ENCODE results near the gene RASGRF2. TPM values are rescaled to one million over a fixed set of nuclear protein-coding genes. Genes with fewer than 3 reads are reported as not detected.

RASGRF2 gene
- total and polyA plus RNA-seq, 2 donors: 3.1 to 5.0 TPM

- no peaks in the 10 kb centered on the region for H3K36me3 ChIP-seq (ENCODE audit: insufficient read depth)
- H3K4me3 ChIP-seq (ENCODE audit: low read depth, low read length): no peak overlapping the region
- H3K27ac ChIP-seq (ENCODE audit: low read depth): no peak overlapping the region
- DNase-seq (ENCODE audit: extremely low spot score): no peak
- H3K4me1 ChIP-seq (ENCODE audit: insufficient read depth): no peaks in the 10 kb centered on the region
- 90% methylated on average over 2 of the region's 2 CpGs for WGBS
Observed at GRCh38 chr5:81164476-81164875, 204.3 kb downstream of the RASGRF2 start.

GRCh38 chr5:81164936-81165335, 204.8 kb downstream of the RASGRF2 start:
- Histone ChIP-seq H3K36me3 (ENCODE audit: insufficient read depth) (no peaks in the 10 kb centered on the region), H3K4me1 (ENCODE audit: insufficient read depth) (no peaks in the 10 kb centered on the region), H3K4me3 (ENCODE audit: low read depth, low read length) (no peak overlapping the region), H3K27ac (ENCODE audit: low read depth) (no peak overlapping the region)
- WGBS: 92% methylated on average over 9 of the region's 9 CpGs
- DNase-seq (ENCODE audit: extremely low spot score): no peak

DNA sequence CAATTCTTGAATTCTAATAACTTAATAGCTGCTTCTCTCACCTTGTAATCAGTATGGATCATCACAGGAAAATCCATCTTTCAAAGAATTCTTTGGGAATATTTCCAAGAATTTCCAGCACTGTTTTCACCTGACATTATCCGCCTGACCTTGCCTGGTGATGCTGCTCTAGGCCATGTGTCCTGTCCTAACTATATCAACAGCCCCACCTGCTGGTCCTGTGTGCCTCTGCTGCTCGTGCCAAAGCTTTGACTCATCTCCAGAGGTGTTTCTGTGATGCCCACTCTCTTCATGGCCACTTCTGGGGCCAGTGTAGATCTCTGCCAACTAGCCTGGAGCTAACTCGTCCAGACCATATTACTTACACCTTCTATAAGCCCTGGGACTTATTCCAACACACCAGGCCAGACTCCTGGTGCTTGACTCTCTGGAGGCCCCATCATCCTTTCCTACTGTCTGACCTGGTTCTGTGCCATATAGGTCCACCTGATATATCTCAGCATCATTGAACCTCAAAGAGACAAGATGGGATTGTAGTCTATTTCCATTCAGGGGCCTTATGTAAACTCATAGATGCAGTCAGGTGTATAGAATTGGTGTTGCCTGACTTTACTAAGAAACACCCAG, 205.4 kb downstream of the RASGRF2 start:
- DNase-seq (ENCODE audit: extremely low spot score): no peak
- no peak overlapping the region for H3K4me3 ChIP-seq (ENCODE audit: low read depth, low read length)
- H3K27ac ChIP-seq (ENCODE audit: low read depth): no peak overlapping the region
- H3K4me1 ChIP-seq (ENCODE audit: insufficient read depth): no peaks in the 10 kb centered on the region
- no peaks in the 10 kb centered on the region for H3K36me3 ChIP-seq (ENCODE audit: insufficient read depth)
- 55% methylated on average over 3 of the region's 3 CpGs for WGBS

DNA sequence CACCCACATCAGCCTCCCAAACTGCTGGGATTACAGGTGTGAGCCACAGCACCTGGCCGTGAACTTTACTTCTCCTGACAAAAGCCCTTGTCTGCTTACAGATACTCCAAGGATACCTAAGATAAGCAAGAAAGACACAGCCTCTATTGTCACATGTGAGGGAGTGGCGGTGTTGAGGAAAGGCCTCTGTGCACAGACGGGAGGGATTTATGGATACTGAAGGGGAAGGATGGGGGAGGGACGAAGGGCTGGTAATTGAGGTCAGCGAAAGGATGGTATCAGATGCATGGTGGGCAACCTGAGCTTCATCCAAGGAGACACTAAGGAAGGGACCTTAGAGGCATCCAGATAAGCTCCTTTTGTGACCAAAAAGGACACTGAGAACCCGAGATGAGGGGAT, 206.3 kb downstream of the RASGRF2 start:
- Histone ChIP-seq H3K4me1 (ENCODE audit: insufficient read depth) (no peaks in the 10 kb centered on the region), H3K36me3 (ENCODE audit: insufficient read depth) (no peaks in the 10 kb centered on the region), H3K4me3 (ENCODE audit: low read depth, low read length) (no peak overlapping the region), H3K27ac (ENCODE audit: low read depth) (no peak overlapping the region)
- 88% methylated on average over 6 of the region's 6 CpGs for WGBS
- DNase-seq (ENCODE audit: extremely low spot score): no peak

DNA sequence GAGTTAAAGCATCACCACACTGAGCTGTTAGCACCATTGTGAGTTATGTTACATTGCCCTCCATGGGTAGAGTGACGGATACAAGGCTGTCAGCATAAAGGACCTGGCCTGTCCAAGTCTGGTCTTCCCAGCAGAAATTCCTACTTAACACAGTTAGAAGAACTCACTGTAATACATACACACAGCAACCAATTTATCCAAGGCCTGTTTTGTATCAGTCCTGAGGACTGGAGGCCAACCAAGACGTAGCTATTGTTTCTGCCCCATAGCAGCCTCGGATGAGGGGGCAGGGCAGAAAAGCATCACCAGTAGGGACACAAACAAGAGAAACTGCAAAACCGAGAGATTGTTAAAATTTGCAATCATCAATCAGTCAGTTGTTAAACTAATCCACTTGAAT, 206.9 kb downstream of the RASGRF2 start:
- DNase-seq (ENCODE audit: extremely low spot score): no peak
- no peak overlapping the region for H3K27ac ChIP-seq (ENCODE audit: low read depth)
- no peaks in the 10 kb centered on the region for H3K4me1 ChIP-seq (ENCODE audit: insufficient read depth)
- WGBS: 75% methylated on average over 4 of the region's 4 CpGs
- no peak overlapping the region for H3K4me3 ChIP-seq (ENCODE audit: low read depth, low read length)
- H3K36me3 ChIP-seq (ENCODE audit: insufficient read depth): no peaks in the 10 kb centered on the region

- no peak overlapping the region for H3K4me3 ChIP-seq (ENCODE audit: low read depth, low read length)
- WGBS: 45% methylated on average over 8 of the region's 8 CpGs
- no peak for DNase-seq (ENCODE audit: extremely low spot score)
Observed at GRCh38 chr5:81167544-81167943, 207.4 kb downstream of the RASGRF2 start.

GRCh38 chr5:81169924-81170323, 209.8 kb downstream of the RASGRF2 start:
- no peak overlapping the region for H3K27ac ChIP-seq (ENCODE audit: low read depth)
- no peaks in the 10 kb centered on the region for H3K4me1 ChIP-seq (ENCODE audit: insufficient read depth)
- H3K36me3 ChIP-seq (ENCODE audit: insufficient read depth): no peaks in the 10 kb centered on the region
- H3K4me3 ChIP-seq (ENCODE audit: low read depth, low read length): no peak overlapping the region
- WGBS: 95% methylated on average over 2 of the region's 2 CpGs
- no peak for DNase-seq (ENCODE audit: extremely low spot score)

More at GRCh38 chr5:81167544-81167943, 207.4 kb downstream of the RASGRF2 start:
- Histone ChIP-seq H3K4me1 (ENCODE audit: insufficient read depth) (no peaks in the 10 kb centered on the region), H3K36me3 (ENCODE audit: insufficient read depth) (no peaks in the 10 kb centered on the region), H3K27ac (ENCODE audit: low read depth) (no peak overlapping the region)

- 56% methylated on average over 4 of the region's 4 CpGs for WGBS
- Histone ChIP-seq H3K27ac (ENCODE audit: low read depth) (no peak overlapping the region), H3K36me3 (ENCODE audit: insufficient read depth) (no peaks in the 10 kb centered on the region), H3K4me1 (ENCODE audit: insufficient read depth) (no peaks in the 10 kb centered on the region), H3K4me3 (ENCODE audit: low read depth, low read length) (no peak overlapping the region)
- DNase-seq (ENCODE audit: extremely low spot score): no peak
Observed at GRCh38 chr5:81171769-81172168, 211.6 kb downstream of the RASGRF2 start.

DNA sequence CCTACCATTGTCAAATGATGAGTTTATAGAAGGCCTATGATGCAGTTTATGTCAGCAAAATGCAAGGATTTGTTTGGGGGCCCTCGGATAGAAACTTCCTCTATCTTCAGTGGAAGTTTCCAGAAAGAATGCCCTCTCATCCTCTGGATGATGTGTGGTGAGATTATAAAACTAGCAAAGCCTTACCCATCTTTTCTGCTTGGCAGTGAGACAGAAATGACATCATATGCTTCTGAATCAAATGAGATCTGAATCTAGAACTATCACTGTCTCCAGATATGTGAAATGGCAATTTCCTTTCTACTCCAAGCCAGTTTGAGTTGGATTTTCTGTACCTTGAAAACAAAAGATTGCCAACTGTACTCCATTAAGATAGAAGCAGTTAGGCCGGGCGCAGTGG, 212.5 kb downstream of the RASGRF2 start:
- DNase-seq (ENCODE audit: extremely low spot score): no peak
- Histone ChIP-seq H3K4me3 (ENCODE audit: low read depth, low read length) (no peak overlapping the region), H3K27ac (ENCODE audit: low read depth) (no peak overlapping the region), H3K4me1 (ENCODE audit: insufficient read depth) (no peaks in the 10 kb centered on the region), H3K36me3 (ENCODE audit: insufficient read depth) (no peaks in the 10 kb centered on the region)
- WGBS: 79% methylated on average over 3 of the region's 3 CpGs

DNA sequence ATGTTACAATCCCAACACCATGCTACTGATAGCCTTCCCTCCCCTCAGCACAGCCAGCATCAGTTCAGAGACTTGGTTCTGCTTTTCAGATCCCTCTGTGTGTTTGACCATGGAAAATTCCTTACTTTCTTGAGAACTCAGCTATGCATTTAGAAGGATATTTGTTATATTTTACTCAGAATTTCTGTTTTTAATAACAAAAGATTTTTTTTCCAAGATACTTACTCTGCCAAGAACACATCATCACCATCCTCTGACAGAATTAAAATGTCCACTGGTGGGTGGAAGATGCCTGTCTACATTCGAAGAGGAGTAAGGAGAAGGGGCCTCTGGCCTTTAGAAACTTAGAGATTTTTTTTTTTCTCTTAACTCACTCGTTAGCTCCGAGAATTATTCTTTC, 216.9 kb downstream of the RASGRF2 start:
- Histone ChIP-seq H3K4me1 (ENCODE audit: insufficient read depth) (no peaks in the 10 kb centered on the region), H3K27ac (ENCODE audit: low read depth) (no peak overlapping the region), H3K36me3 (ENCODE audit: insufficient read depth) (no peaks in the 10 kb centered on the region), H3K4me3 (ENCODE audit: low read depth, low read length) (no peak overlapping the region)
- WGBS: 56% methylated on average over 3 of the region's 3 CpGs
- no peak for DNase-seq (ENCODE audit: extremely low spot score)

GRCh38 chr5:81179959-81180358, 219.8 kb downstream of the RASGRF2 start:
- WGBS: 88% methylated on average over 14 of the region's 14 CpGs

GRCh38 chr5:81180780-81181460, 220.8 kb downstream of the RASGRF2 start:
- 67% methylated on average over 5 of the region's 5 CpGs for WGBS
- H3K4me1 ChIP-seq (ENCODE audit: insufficient read depth): no peaks in the 10 kb centered on the region
- no peak for DNase-seq (ENCODE audit: extremely low spot score)
- H3K4me3 ChIP-seq (ENCODE audit: low read depth, low read length): no peak overlapping the region
- H3K36me3 ChIP-seq (ENCODE audit: insufficient read depth): no peaks in the 10 kb centered on the region
- no peak overlapping the region for H3K27ac ChIP-seq (ENCODE audit: low read depth)

More at GRCh38 chr5:81179959-81180358, 219.8 kb downstream of the RASGRF2 start:
- DNase-seq (ENCODE audit: extremely low spot score): no peak
- Histone ChIP-seq H3K36me3 (ENCODE audit: insufficient read depth) (no peaks in the 10 kb centered on the region), H3K4me1 (ENCODE audit: insufficient read depth) (no peaks in the 10 kb centered on the region), H3K27ac (ENCODE audit: low read depth) (no peak overlapping the region), H3K4me3 (ENCODE audit: low read depth, low read length) (no peak overlapping the region)

DNA sequence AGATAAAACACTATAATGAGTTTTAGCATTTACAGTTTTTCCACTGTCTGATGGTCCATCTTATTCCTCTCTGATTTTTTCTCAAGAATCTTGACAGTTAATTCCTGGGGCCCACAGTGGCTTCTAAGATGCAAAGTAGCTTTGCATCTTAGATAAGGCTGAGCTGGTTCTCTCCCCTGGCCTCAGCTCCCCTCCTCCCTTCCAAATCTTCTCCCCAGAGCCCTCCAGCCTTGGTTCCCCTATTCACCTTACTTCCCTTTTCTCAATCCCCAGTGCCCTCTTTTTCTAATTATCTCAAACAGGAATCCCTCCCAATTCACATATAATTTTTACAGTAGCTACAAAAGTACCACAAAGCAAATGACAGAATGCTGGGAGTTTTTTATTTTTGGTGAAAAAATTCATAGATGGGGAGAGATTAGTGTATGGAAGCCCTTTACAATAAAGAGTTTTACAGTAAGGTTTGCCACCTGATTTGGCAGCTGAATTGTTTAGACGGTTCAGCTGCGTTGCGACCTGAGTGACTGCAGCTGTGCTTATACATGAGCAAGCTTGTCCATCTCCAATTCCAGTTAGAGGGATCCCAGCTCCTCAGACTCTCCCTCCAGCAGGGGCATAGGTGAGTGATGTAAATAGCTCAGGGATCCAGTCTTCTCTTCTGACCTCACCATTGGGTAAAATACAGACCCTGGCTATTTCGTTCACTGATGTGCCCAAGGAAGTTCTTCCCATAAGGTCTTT, 221.6 kb downstream of the RASGRF2 start:
- Histone ChIP-seq H3K4me3 (ENCODE audit: low read depth, low read length) (no peak overlapping the region), H3K36me3 (ENCODE audit: insufficient read depth) (no peaks in the 10 kb centered on the region), H3K4me1 (ENCODE audit: insufficient read depth) (no peaks in the 10 kb centered on the region), H3K27ac (ENCODE audit: low read depth) (no peak overlapping the region)
- DNase-seq (ENCODE audit: extremely low spot score): no peak
- WGBS: 57% methylated on average over 4 of the region's 4 CpGs
